GM19463 (cell line): ENCODE data around the gene TRIM14.
"Not testable (repeated sequence)": the region's sequence is repeated elsewhere in the genome, so short reads cannot be mapped to it uniquely, and the experiment has no call there.

Experiments
- ATAC-seq: cut with Tn5 transposase; IDR thresholded peaks from one replicate; pipeline ENCODE4 v1.9.1; 2021; ENCODE audit warnings: mild to moderate bottlenecking, moderate library complexity; ENCODE audit not compliant: unreplicated experiment

TRIM14 gene

DNA sequence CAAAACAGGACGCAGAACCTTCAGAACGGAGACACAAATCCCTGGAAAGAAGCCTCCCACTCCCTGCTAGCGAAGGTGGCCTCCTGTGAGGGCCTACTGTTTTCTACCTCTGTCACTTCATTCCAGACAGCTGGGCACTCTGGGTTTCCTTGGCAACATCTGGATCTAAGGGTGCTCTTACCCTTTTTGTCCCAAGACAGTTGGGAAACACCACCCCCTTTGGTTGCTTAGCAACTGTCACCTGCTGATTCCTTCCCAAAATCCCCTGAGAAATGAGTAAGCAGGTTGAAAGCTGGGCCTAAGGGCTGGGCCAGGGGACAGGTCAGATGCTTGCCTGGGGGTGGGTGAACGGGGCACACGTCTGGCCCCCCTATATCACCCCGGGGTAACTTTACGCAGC, 33.1 kb downstream of the TRIM14 start:
- ATAC-seq: no peak

- no peak for ATAC-seq
Measured at GRCh38 chr9:98085058-98085457, 34.0 kb downstream of the TRIM14 start.

DNA sequence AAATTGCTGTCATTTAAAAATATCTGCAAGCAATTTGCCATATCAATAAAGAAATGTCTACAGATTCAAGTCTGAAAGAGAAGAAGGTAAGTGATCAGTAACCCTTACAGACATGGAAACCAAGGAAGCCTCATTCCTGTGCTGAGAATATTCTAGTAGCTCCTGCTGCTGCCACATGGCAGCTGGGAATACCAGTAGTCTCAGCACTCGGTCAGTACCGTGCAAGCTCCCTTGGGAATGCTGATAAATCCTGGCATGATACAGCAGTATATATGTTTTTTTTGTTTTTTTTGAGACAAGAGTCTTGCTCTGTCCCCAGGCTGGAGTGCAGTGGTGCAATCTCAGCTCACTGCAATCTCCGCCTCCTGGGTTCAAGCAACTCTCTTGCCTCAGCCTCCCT, 34.6 kb downstream of the TRIM14 start:
- ATAC-seq: no peak

- no peak for ATAC-seq
Measured at GRCh38 chr9:98083566-98084183, 35.3 kb downstream of the TRIM14 start.

DNA sequence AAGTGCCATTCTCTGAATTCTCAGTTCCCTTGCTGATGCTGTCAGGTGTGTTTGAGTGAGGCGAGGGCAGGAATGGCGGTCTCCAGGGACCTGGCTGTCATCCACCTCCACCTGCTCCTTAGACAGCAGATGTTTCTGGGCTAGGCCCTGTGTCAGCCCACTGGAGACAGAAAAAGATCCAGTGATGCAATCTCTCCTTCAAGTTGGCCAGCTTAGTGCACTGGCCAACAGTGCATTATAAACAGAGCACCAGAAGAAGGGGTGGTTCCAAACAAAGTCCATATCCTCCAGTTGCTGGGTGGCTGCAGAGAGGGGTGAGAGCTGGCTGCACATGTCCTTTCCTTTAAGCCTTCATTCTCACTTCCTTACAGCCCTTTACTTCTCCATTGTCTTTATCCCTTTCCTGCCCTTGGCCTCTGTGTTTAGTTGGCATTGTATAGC, 35.9 kb downstream of the TRIM14 start:
- no peak for ATAC-seq

GRCh38 chr9:98081477-98082219, 37.4 kb downstream of the TRIM14 start:
- ATAC-seq: no peak

- no peak for ATAC-seq
Measured at GRCh38 chr9:98080780-98081179, 38.2 kb downstream of the TRIM14 start.

DNA sequence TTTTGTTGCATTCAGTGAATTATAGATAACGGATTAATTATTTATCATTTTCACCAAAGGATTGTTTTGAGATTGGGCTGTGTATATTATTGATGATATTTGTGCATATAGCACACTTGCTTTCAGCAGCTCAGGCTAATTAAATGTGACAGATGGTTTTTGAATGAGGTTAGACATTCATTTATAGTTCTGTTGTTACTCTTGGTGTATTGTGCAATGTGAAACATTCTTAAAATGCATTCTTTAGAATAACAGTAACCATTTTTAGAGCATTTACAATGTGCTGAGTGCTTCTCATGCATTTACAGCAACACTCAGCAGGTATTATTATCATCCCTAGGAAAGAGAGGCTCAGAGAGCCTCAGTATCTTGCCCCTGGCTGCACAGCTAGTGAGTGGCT, 38.7 kb downstream of the TRIM14 start:
- ATAC-seq: no peak

DNA sequence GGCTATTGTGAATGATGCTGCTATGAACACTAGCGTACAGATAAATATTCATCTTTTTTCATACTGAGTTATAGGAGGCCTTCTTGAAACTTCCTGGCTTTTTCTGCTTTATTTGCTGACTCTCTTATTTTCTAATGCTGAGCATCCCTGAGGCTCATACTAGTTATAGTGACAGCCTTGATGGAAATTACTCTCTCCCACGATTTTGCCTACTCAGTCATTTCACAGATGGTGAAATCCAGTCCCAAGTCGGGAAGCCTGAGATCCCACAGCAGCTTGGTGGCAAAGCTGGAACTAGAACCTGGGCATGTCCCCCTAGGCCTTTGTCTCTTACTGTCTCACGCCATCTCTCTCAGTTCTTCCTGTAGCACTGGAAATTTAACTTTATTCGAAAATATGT, 40.1 kb downstream of the TRIM14 start:
- no peak for ATAC-seq

DNA sequence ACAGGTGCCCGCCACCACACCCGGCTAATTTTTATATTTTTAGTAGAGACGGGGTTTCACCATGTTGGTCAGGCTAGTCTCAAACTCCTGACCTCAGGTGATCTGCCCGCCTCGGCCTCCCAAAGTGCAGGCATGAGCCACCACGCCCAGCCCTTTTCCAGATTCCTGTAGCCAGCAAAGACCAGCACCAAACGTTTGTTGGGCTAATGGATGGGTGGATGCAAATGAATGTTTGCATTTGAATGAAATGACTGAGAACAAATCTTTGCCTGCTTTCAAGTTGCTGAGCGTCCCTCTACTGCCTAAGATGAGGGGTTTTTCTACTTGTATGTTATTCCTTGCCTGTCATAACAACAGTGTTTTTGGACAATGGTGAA, 42.5 kb downstream of the TRIM14 start:
- not testable (repeated sequence) for ATAC-seq

DNA sequence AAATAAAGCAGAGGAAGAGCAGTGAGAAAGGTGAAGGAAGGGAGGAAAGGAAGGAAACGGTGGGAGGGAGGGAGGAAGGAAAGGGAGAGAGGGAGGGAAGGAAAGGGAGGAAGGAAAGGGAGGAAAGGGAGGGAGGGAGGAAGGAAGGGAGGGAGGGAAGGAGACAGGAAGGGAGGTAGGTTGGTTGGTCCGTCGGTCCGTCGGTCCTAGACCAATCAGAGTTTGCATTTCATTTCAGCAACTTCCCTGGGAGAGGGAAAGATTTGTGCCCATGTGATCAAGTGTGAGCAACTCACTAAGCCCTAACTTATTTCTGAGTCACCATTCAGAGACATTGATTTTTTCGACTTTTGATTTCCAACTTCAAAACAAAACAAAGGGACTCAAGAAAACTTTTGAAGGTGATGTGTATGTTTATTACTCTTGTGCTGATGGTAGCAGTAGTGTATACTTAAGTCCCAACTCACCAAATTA, 43.7 kb downstream of the TRIM14 start:
- no peak for ATAC-seq

GRCh38 chr9:98074115-98074990, 44.7 kb downstream of the TRIM14 start:
- no peak for ATAC-seq

DNA sequence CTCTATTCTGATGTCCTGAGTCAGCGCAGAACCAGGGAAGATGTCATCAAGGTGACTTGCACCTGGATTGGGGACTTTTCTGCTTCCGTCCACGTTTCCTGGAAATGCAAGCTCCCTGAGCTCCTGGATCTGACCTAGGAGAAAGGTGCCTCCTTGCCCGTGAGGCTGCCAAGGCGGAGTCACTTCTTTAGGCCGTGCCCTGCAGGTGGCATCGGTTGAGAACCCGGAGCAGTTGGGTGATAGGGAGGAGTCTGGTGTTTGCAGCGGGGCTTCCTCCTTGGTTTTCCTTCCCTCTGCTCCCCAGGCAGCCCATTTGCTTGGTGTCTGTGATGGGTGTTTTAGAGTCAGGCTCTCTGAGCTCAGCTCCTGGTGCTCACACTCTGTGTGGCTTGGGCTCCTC, 47.3 kb downstream of the TRIM14 start:
- no peak for ATAC-seq

DNA sequence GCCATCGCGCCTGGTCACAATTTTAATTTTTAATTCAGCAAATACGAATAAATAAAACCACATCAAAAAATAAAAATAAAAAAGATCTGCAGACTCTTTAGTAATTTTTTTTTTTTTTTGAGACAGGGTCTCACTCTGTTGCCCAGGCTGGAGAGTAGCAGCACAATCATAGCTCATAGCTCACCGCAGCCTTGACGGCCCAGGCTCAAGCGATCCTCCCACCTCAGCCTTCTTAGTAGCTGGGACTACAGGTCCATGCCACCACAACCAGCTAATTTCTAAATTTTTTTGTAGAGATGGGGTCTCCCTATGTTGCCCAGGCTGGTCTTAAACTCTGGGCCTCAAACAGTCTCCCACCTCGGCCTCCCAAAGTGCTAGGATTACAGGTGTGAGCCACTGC, 48.3 kb downstream of the TRIM14 start:
- ATAC-seq: no peak

- no peak for ATAC-seq
Measured at GRCh38 chr9:98069551-98069950, 49.5 kb downstream of the TRIM14 start.

GRCh38 chr9:98067184-98067583, 51.8 kb downstream of the TRIM14 start:
- ATAC-seq: no peak

DNA sequence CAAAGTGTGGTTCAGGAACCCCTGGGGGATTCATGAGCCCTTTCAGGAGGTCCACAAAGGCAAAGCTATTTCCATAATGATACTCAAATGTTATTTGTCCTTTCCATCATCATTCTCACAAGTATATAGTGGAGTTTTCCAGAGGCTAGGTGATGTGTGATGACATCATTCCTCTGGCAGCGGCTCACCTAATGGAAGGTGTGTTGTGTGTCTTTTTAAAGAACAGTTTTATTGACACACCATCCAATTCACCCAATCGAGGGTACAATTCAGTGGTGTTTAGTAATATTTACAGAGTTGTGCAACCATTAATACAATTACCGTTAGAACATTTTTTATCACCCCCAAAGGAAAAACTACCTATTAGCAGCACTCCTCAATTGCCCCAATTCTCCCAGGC, 52.8 kb downstream of the TRIM14 start:
- no peak for ATAC-seq

DNA sequence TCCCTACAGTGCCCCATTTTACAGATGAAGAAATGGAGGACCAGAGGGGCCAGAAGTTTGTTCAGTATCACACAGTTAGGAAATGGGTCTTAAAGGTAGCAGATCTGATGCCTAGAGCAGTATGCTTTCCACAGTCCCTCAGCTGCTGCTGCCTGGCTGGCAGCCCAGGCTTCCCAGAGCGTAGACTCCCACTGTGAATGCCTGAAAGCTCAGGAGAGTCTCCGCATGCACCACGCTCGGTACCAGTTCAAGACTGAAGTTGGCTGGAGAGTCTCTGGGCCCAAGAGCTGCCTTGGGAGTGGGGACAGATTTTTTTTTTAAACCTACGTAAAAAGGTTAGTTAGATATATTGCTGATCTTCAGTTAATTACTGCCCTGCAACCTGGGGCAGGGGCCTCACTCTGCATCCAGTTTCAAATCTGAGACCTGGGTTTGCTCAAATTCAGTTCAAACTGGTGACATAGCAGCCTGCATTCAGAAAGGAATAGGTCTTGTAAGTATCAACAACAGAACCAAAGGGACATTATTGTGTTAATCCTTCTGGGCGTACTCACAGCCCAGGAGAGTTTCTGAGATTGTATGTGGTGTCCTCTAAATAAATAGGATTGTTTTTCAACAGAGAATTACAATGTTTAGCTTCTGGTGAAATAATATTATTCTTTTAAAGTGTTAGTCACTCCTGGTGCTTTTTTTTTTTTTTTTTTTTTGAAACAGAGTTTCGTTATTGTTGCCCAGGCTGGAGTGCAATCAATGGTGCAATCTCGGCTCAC, 54.2 kb downstream of the TRIM14 start:
- no peak for ATAC-seq

- ATAC-seq: no peak
Measured at GRCh38 chr9:98062161-98062560, 56.9 kb downstream of the TRIM14 start.

DNA sequence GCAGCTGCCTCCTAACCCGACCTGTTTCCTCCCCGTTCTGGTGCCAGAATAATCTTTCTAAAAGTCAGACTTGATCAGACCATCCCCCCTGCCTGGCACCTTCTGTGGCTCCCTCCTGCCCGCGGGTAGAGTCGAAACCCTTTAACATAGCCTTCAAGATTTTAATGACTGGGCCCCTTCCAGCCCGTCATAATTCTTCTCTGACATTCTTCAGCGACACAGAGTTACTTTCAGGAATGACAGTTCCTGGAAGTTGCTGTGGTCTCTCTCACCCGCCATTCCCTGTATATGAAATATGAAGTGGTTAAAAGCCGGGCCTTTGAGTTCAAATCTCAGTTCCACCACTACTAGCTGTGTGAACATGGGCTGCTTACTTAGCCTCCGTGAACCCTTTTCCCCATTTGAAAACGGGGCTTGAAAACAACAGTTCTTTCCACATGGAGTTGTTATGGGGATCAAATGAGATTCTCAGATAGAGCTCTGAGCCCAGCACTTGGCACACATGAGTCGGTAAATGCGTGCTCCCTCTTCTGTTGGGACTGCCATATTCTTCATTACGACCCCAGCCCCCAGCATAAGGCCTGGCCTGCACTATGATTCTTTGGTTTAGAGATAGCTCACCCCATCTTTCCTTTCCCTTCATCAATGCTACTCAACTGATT, 61.8 kb downstream of the TRIM14 start:
- ATAC-seq: no peak
